Mammary epithelial cell (primary cell): ENCODE measurements around the gene FRMPD2.

Experiments
- EZH2 ChIP-seq: IDR thresholded peaks from 2 replicates; pipeline ENCODE4 v1.6.1; 2012; ENCODE audit warnings: low read length, inconsistent platforms, borderline replicate concordance
- TF ChIP-seq, protein P1 (sequence below), 2 donors: IDR thresholded peaks in 1 of 2; conservative IDR thresholded peaks in 1 of 2; 2 replicates each; pipeline ENCODE4 v1.5.1; 2011 to 2012; ENCODE audit warnings: inconsistent platforms in 2 of 2, low read length in 2 of 2, mild to moderate bottlenecking in 2 of 2, control low read depth in 1 of 2, low read depth in 1 of 2; ENCODE audit not compliant: insufficient read depth in 1 of 2; ENCODE audit errors: extremely low read depth in 1 of 2

DNA sequence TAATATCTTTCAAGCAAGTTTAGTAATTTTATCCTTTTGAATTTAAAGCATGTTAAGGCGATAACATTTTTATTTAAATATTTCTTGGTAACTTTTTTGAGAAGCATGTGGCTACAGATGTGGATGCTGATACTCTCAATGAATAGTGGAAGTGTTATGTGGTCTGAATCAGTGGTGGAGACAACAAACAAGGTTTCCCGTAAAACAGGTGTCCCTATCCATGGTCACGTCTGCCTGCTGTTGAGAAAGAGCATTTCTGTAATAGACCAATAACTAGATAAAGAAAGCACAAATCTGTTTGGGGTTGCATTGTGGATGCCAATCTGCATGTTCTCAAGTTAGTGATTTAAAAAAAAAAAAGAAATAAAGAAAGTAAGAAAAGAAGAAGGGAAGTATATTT lies 18.1 kb upstream of the FRMPD2 start:
- TF ChIP-seq, protein P1, sequence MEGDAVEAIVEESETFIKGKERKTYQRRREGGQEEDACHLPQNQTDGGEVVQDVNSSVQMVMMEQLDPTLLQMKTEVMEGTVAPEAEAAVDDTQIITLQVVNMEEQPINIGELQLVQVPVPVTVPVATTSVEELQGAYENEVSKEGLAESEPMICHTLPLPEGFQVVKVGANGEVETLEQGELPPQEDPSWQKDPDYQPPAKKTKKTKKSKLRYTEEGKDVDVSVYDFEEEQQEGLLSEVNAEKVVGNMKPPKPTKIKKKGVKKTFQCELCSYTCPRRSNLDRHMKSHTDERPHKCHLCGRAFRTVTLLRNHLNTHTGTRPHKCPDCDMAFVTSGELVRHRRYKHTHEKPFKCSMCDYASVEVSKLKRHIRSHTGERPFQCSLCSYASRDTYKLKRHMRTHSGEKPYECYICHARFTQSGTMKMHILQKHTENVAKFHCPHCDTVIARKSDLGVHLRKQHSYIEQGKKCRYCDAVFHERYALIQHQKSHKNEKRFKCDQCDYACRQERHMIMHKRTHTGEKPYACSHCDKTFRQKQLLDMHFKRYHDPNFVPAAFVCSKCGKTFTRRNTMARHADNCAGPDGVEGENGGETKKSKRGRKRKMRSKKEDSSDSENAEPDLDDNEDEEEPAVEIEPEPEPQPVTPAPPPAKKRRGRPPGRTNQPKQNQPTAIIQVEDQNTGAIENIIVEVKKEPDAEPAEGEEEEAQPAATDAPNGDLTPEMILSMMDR (conservative IDR thresholded peaks at IDR 0.05 in 1 of 2, IDR thresholded peaks at IDR 0.05 in 1 of 2; ENCODE audit: extremely low read depth in 1 of 2, insufficient read depth in 1 of 2, low read depth in 1 of 2, low read length in 2 of 2) = no peak
- no peak for TF ChIP-seq EZH2
